Superior temporal gyrus (tissue), 1 donor: ENCODE data around the gene ZSCAN10.
A peak's percentile ranks its signal among the peaks of the same experiment; 100 is the strongest.

Experiments
- DNase-seq: peaks from one replicate; pipeline ENCODE4 v3.0.0-alpha.2; 2016; ENCODE audit errors: extremely low spot score

The ZSCAN10 gene

DNA sequence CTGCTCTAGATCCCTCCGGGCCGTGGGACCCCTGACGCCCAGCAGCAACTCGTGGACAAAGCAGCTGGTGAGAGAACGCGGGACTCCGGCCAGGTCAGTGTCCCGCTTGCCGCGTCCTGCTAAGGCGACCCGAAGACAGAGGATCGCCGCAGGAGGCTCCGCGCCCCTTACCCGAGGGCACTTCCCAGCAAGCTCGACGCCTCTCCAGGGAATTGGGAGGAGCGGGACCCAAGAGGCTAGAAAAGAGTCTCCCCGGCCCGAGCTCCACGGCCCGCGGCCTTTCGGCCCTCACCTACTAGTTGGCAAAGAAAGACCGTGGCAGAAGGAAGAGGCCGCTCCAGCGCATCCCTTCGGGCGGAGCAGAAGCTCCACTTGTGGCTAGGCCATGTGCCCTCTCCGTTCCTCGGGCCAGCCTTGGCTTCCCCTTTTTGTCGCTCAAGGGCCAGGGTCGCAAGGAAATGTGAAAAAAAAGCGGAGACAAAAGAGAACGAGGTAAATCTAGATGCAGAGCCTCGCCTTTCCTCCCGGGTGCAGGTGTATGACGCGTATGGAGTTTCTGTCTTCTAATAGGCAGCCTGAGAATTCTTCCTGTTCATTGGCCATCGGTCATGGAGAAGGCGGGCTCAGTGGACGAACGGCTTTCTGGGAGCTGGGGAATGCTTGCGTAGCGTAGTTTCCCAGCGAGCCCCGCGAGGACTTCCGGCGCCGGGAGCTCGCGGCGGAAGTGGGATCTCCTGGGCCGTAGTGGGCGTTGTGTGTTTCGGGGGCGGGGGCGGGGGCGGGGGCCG, 35.4 kb upstream of the ZSCAN10 start, which contains the start of gene ZNF213:
TSS of gene ZNF213 (plus strand) at position 692 of the 788 bp plus-strand sequence. CDS start 2,252 bp downstream, outside the sequence.
- DNase-seq = peak; percentile 99

DNA sequence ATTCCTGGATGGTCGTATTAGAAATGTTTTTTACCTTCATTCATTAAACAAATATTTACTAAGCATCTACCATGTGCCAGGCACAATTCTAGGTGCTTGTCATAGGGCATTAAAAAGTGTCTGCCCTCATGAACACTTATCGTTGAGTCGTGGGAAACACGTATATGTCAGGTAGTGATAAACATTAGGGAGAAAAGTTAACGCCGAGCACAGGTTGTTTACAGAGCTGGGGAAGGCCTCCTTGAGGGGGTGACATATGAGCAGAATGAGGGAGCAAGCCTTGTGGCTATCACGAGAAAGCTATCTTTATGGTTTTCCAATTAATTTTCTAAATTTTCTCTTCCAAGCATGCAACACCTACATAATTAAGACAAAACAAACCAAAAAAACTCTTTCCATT, 34.8 kb upstream of the ZSCAN10 start:
- no peak for DNase-seq

DNA sequence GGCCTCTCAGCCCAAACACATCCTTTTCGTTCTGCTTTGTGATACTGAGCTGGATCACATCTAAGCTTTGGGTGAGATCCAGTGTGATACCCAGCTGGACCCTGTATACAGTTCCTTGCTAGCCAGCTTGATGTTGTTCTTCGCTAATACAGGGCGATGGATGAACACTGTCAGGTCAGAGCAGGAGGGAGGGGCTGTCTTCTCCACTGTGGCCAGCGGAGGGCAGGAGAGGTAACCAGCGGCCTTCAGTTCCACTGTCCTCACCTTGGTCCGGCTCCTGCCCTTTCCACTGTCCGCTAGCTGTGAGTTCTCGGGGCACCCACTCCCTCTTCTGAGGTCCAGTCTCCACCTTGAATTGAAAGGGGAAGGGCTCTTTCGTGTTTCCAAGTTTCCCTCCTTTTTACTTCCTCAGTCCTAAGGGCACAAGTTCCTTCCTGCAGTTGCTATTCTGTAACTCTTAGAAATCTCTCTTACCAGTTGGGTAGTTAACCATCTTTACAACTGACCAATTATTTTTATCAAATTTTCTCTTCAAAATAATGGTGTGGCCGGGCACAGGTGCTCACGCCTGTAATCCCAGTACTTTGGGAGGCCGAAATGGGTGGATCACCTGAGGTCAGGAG, 32.8 kb upstream of the ZSCAN10 start:
- no peak for DNase-seq

DNA sequence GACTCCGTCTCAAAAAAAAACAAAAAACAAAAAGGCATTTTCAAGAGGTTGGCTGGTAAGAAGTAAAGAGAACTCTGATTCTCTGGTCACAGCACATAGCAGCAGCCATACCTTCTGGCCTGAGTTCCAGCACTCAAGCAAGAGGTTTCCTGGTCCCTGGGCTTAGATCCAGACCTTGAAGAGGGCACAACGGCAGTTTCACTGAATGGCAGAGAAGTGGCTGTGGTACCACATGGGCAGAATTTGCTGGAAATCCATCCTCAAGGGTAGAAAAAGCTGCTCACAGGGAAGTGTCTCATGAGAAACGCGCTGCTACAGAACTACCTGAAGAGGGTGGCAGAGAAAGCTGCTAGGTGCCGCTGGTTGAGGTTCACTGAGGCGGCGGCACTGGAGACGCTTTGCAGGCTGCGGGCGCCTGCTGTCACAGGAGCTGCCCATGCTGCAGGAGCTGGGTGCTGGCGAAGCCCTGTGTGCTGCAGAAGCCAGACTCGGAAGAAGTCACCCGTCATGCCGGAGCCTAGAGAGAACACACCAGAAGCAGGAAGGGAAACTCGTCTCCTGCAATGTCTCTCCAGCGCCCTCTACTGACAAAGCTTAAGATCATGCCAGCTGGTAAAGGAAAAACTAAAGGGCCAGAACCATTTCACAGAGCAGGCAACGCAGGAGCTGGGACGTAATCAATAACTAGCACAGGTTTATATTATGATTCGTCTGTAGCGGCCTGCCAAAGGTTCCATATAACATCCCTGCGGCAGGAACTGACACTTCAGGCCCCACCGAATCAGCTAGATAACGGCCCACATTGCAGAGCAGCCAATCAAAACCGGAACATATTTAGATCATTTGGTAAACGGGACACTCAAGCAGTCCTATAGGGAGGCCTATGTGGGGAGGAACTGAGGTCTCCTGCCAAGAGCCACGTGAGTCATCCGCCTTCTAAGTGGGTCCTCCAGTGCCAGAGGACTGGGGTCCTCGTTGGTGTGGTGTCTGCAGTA, 30.3 kb upstream of the ZSCAN10 start:
- peak; percentile 92 for DNase-seq

DNA sequence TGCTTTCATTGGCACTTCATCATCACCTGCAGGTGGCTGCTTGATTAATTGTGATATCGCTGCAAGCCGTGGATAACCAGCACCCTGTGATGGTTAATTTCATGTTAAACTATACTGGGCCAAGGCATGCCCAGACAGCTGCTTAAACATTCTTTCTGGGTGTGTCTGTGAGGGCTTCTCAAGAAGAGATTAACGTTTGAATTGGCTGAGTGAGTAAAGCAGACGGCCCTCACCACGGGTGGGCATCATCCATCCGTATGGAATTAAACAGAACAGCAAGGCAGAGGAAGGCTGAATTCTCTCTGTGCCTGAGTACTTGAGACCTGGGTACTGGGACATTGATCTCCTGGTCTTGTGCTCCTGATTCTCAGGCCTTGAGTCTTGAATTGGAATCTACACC, 28.7 kb upstream of the ZSCAN10 start:
- DNase-seq = no peak

- peak; percentile 97 for DNase-seq
Observed at GRCh38 chr16:3123986-3124886, 25.1 kb upstream of the ZSCAN10 start.

DNA sequence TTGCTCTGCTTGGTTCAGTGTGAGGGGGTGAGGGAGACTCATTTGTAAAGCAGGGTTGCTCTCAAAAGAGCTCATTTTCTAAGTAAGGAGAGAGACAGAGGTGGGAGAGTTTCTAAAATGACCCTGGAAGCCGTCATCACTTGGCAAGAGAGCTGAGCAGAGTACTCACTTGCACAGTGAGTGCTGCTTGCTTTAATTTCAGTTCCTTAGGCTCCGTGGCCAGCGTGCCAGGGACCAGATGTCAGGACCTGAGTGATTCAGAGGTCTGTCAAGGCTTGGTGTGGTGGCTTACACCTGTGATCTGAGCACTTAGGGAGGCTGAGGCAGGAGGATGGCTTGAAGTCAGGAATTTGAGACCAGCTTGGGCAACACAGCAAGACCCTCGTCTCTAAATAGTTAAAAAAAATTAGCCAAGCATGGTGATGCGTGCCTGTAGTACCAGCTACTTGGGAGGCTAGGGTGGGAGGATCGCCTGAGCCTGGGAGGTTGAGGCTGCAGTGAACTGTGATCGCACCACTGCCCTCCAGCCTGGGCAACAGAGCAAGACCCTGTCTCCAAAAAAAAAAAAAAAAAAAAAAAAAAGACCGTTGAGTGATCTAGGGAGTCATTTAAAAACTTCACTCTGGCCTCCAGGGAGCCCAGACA, 24.0 kb upstream of the ZSCAN10 start:
- no peak for DNase-seq

DNA sequence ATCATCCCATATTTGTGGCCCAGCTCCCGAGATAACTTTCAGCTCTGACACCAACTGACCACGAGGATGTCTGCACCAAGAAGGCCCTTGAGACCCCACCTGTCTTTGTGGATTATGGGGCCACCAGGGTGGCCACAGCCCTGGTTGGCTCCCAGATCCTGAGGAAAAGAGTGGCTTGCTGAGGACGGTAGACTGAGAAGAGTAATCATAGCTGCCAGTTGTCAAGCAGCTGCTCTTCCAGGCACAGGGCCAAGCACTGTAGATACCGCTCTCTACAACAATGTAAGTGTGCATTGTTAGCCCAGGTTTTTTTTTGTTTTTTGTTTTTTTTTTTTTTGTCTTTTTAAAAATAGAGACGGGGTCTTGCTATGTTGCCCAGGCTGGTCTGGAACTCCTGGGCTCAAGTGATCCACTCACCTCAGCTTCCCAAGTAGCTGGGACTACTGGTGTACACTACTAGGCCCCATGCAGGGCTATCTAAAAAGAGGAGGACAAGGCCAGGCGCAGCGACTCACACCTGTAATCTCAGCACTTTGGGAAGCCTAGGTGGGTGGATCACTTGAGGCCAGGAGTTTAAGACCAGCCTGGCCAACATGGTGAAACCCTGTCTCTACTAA, 22.9 kb upstream of the ZSCAN10 start:
- no peak for DNase-seq

- DNase-seq = no peak
Observed at GRCh38 chr16:3120435-3120834, 21.3 kb upstream of the ZSCAN10 start.

DNA sequence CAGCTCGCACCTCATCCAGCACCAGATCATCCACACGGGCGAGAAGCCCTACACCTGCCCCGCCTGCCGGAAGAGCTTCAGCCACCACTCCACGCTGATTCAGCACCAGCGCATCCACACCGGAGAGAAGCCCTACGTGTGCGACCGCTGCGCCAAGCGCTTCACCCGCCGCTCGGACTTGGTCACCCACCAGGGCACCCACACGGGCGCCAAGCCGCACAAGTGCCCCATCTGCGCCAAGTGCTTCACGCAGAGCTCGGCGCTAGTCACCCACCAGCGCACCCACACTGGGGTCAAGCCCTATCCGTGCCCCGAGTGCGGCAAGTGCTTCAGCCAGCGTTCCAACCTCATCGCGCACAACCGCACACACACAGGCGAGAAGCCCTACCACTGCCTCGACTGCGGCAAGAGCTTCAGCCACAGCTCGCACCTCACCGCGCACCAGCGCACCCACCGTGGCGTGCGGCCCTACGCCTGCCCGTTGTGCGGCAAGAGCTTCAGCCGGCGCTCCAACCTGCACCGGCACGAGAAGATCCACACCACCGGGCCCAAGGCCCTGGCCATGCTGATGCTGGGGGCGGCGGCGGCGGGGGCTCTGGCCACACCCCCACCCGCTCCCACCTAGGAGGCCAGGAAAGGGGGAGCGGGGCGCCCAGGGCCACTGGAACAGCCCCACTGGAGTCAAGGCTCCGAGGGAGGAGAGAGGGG, 20.8 kb upstream of the ZSCAN10 start:
- no peak for DNase-seq

GRCh38 chr16:3119286-3119685, 20.2 kb upstream of the ZSCAN10 start:
- DNase-seq = no peak

GRCh38 chr16:3118846-3119245, 19.8 kb upstream of the ZSCAN10 start:
- DNase-seq = no peak

GRCh38 chr16:3118204-3118790, 19.2 kb upstream of the ZSCAN10 start:
- no peak for DNase-seq

DNA sequence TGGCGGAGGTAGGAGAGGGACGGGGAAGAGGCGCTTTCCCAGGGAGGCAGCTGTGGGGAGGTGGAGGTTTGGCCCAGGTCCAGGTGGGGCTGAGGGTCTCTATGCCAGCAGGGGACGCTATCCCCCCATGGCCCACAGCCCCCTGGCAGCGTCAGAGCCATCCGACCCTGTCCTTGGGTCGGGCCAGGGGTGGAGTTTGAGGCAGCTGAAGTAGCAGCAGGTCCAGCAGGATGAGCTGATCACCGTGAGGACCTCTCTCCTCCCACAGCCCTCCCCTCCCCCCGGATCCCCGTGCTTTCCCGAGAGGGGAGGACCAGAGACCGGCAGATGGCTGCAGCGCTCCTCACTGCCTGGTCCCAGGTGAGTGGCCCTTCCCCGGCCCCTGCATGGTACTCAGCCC, 16.5 kb upstream of the ZSCAN10 start:
- no peak for DNase-seq

- DNase-seq = no peak
Observed at GRCh38 chr16:3115003-3115402, 15.9 kb upstream of the ZSCAN10 start.

DNA sequence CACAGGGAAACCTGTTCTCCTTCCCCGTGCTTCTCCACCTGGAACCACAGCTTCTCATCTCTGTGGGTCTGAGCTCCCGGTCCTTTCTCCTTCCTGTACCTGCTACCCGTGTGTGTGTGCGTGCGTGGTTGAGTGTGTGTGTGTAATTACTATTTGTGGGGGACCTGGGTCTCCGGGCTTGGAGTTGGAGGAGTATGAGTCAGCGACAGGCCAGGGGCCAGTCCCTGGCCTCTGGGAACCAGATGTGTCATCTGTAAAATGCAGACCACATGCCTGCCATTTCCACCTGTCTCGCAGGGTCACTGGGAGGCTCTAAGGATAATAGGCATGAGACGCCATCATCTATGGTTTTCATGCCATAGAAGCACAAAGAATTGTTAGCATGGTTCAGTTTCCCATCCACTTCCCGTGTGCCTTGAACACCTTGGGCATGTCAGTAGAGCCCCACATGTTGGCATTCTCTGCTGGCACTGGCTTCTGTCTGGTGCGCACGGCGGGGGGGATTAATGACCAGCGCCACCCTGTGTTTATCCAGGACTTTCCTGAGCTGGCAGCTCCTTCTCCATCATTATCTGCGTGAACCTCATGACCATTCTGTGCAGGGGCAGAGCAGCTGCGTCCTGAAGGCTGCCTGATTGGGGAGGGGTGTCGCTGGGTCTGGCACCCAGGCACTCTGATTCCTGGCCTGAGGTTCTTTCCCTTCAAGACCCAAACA, 14.8 kb upstream of the ZSCAN10 start:
- DNase-seq = no peak

- no peak for DNase-seq
Observed at GRCh38 chr16:3112881-3113574, 13.9 kb upstream of the ZSCAN10 start.
